ENCODE data around the gene CLDN15. TPM values are rescaled to one million over a fixed set of nuclear protein-coding genes. Genes with fewer than 3 reads are reported as not detected.

The CLDN15 gene
- total RNA-seq, 1 donor from 2014 or later: 8.6 TPM

DNA sequence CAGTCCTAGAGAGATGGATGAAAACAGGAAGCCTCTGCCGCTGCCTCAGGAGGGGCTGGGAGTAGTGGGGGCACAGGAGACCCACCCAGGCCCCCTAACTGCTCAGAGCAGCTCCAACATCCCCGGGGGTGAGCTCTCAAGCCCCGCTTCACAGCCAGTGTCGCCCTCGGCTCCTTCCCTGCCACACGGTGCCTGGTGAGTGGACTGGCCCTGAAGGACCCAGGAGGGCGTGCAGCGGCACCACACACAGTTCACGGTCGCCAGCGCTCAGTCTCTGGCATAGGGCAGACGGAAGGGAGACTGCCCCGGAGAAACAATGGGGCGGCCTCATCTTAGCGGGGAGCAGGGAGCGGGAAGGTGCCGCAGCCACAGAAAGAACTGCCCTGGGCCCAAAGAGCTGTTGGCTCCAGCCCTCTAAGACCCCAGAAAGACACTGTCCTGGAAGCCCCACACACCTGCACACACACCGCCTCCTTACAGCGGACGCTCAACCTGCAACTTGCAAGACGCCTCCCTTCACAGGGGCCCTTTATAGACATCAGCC lies 1.2 kb downstream of the CLDN15 start:
- no peak for TF ChIP-seq POLR2AphosphoS5 (IDR thresholded peaks at IDR 0.05; ENCODE audit: insufficient read depth in 1 of 2, low read depth in 1 of 2)
- TF ChIP-seq, protein P1, sequence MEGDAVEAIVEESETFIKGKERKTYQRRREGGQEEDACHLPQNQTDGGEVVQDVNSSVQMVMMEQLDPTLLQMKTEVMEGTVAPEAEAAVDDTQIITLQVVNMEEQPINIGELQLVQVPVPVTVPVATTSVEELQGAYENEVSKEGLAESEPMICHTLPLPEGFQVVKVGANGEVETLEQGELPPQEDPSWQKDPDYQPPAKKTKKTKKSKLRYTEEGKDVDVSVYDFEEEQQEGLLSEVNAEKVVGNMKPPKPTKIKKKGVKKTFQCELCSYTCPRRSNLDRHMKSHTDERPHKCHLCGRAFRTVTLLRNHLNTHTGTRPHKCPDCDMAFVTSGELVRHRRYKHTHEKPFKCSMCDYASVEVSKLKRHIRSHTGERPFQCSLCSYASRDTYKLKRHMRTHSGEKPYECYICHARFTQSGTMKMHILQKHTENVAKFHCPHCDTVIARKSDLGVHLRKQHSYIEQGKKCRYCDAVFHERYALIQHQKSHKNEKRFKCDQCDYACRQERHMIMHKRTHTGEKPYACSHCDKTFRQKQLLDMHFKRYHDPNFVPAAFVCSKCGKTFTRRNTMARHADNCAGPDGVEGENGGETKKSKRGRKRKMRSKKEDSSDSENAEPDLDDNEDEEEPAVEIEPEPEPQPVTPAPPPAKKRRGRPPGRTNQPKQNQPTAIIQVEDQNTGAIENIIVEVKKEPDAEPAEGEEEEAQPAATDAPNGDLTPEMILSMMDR (IDR thresholded peaks at IDR 0.05): no peak
- no peak for TF ChIP-seq POLR2A (IDR thresholded peaks at IDR 0.05)
- no peak for DNase-seq (ENCODE audit: extremely low spot score in 2 of 2)
- H3K27me3 ChIP-seq: no peaks in the 10 kb centered on the region
- intact Hi-C loops (cut with DNase I): no loop called here
- H3K9me3 ChIP-seq: no peaks in the 10 kb centered on the region
- H3K36me3 ChIP-seq: peaks cover 0 to 17% of the 10 kb centered on the region in 2 donors
- no peak overlapping the region for H3K27ac ChIP-seq
- H3K4me1 ChIP-seq: peaks cover 56% of the 10 kb centered on the region
- peak overlapping the region in 1 of 2 donors; percentile 30 for H3K4me3 ChIP-seq

DNA sequence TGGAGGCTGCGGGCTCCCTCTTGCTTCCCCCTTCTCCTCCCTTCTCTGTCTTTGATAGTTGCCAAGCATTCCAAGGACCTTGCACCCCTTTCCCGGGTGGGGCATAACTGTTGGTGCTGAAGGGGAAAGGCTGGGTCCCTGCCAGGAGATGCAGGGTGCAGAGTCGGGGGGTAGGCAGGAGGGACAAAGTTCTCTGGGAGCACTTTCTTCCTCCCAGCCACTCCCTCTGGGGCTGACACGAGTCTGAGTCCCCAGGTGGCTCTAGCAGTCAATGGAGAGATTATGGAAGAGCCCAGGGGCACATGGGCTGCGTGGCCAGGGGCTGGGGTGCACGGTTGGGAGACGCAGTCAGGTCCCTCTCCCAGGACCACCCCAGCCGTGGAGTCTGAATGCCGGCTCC lies 2.1 kb downstream of the CLDN15 start:
- Histone ChIP-seq H3K27me3 (no peaks in the 10 kb centered on the region), H3K27ac (no peak overlapping the region), H3K4me3 (no peak overlapping the region), H3K36me3 (peaks cover 0 to 14% of the 10 kb centered on the region in 2 donors), H3K9me3 (no peaks in the 10 kb centered on the region), H3K4me1 (peaks cover 48% of the 10 kb centered on the region)
- intact Hi-C loops (cut with DNase I): no loop called here
- no peak for DNase-seq (ENCODE audit: extremely low spot score in 2 of 2)
- no peak for TF ChIP-seq POLR2AphosphoS5 (IDR thresholded peaks at IDR 0.05; ENCODE audit: insufficient read depth in 1 of 2, low read depth in 1 of 2)
- no peak for TF ChIP-seq POLR2A (IDR thresholded peaks at IDR 0.05)
- TF ChIP-seq, protein P1 (IDR thresholded peaks at IDR 0.05): no peak

DNA sequence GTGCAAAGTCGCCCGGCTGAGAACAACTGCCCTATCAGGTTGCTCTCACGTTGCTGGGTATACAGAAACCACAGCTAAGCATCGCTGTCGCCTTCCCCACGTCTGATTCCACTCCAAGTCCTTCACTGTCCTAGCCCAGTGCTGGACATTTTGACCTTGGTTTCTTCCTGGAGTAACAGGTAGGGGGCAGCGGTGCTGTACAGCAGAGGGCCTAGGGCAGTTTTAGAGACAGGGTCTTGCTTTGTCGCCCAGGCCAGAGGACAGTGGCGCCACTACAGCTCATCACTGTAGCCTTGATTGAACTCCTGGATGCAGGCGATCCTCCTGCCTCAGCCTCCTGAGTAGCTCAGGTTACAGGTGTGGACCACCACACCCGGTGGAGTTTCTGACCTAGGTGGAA lies 2.6 kb downstream of the CLDN15 start:
- Histone ChIP-seq H3K4me1 (peaks cover 44% of the 10 kb centered on the region), H3K9me3 (no peaks in the 10 kb centered on the region), H3K36me3 (peaks cover 0 to 9% of the 10 kb centered on the region in 2 donors), H3K27me3 (no peaks in the 10 kb centered on the region), H3K4me3 (no peak overlapping the region), H3K27ac (no peak overlapping the region)
- intact Hi-C loops (cut with DNase I): no loop called here
- TF ChIP-seq POLR2A (IDR thresholded peaks at IDR 0.05): no peak
- no peak for TF ChIP-seq POLR2AphosphoS5 (IDR thresholded peaks at IDR 0.05; ENCODE audit: insufficient read depth in 1 of 2, low read depth in 1 of 2)
- TF ChIP-seq, protein P1 (IDR thresholded peaks at IDR 0.05): no peak
- no peak for DNase-seq (ENCODE audit: extremely low spot score in 2 of 2)

DNA sequence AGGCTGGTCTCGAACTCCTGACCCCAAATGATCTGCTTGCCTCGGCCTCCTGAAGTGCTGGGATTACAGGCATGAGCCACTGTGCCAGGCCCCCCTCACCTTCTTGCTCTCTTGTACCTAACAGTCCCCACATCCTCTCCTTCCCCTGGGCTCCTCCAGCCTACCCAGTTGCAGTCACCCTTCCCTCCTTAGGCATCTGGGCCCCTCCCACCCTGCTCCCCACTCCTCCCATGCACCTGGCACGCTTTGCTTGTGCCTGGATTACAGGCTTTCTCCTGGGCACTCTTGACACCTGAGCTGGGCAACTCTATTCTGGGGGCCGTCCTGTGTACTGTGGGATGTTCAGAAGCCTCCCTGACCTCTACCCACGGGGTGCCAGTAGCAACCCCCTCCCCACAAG lies 3.0 kb downstream of the CLDN15 start:
- Histone ChIP-seq H3K4me3 (no peak overlapping the region), H3K27ac (no peak overlapping the region), H3K9me3 (no peaks in the 10 kb centered on the region), H3K27me3 (no peaks in the 10 kb centered on the region), H3K36me3 (peaks cover 0 to 5% of the 10 kb centered on the region in 2 donors), H3K4me1 (peaks cover 44% of the 10 kb centered on the region)
- no peak for DNase-seq (ENCODE audit: extremely low spot score in 2 of 2)
- intact Hi-C loops (cut with DNase I): no loop called here
- TF ChIP-seq, protein P1 (IDR thresholded peaks at IDR 0.05): no peak
- TF ChIP-seq POLR2A (IDR thresholded peaks at IDR 0.05) (no peak), POLR2AphosphoS5 (IDR thresholded peaks at IDR 0.05; ENCODE audit: insufficient read depth in 1 of 2, low read depth in 1 of 2) (no peak)

DNA sequence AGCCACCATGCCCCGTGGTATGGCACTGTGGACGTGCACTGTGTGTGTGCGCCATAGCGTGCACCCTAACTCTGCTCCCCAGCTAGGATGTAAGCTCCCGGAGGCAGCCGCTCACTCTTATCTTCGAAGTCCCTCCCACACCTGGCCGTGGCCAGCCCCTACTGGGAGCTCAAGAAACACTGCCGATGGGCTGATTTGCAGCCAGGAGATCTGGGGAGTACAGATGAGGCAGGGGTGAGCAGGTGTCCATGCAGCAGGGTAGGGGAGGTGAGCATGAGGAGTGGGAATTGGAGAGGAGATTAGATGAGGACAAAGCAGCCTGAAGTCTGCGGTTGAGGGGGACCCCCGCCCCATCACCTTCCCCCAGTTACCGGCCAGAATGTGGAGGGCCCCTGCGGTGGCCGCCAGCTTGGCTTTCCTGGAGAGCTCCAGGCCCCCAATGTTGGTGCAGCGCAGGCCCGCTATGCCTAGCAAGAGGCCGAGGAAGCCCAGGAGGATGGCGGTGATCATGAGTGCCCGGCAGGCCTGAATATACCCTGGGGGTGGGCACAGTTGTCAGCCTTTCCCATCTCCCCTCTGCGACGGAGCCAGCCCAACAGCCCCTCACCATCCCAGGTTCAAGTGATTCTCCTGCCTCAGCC lies 3.6 kb downstream of the CLDN15 start:
- intact Hi-C loops (cut with DNase I): no loop called here
- no peaks in the 10 kb centered on the region for H3K9me3 ChIP-seq
- no peaks in the 10 kb centered on the region for H3K36me3 ChIP-seq
- no peak for DNase-seq (ENCODE audit: extremely low spot score in 2 of 2)
- H3K4me3 ChIP-seq: no peak overlapping the region
- no peak overlapping the region for H3K27ac ChIP-seq
- H3K27me3 ChIP-seq: no peaks in the 10 kb centered on the region
- H3K4me1 ChIP-seq: peaks cover 44% of the 10 kb centered on the region
- TF ChIP-seq, protein P1 (IDR thresholded peaks at IDR 0.05): no peak
- no peak for TF ChIP-seq POLR2A (IDR thresholded peaks at IDR 0.05)
- TF ChIP-seq POLR2AphosphoS5 (IDR thresholded peaks at IDR 0.05; ENCODE audit: insufficient read depth in 1 of 2, low read depth in 1 of 2): no peak

Data from vagina (tissue), 2 donors.